Neural cell (in vitro differentiated cells): ENCODE results near the gene GNAI1.

ENCODE experiments used
- EP300 ChIP-seq: fragments of 450-650 bp; conservative IDR thresholded peaks from 2 replicates; pipeline ENCODE4 v1.6.1; 2014; ENCODE audit warnings: antibody characterized with exemption, mild to moderate bottlenecking, moderate library complexity; ENCODE audit not compliant: poor library complexity, severe bottlenecking
- EZH2 ChIP-seq: fragments of 200-600, 300-800 bp; shearing (Covaris generic), sonication (generic); IDR thresholded peaks from 2 replicates; pipeline ENCODE4 v1.6.1; 2014; ENCODE audit warnings: antibody characterized with exemption, low read length, borderline replicate concordance, mild to moderate bottlenecking; ENCODE audit not compliant: insufficient read depth, poor library complexity, severe bottlenecking
- TF ChIP-seq, protein P1 (sequence below): fragments of 450-650 bp; IDR thresholded peaks from 2 replicates; pipeline ENCODE4 v1.5.1; 2014; ENCODE audit warnings: antibody characterized with exemption, mild to moderate bottlenecking, moderate library complexity; ENCODE audit not compliant: poor library complexity, severe bottlenecking
- TF ChIP-seq, protein P2 (sequence below): IDR thresholded peaks from 2 replicates; pipeline ENCODE4 v1.6.1; 2012; ENCODE audit warnings: borderline replicate concordance

DNA sequence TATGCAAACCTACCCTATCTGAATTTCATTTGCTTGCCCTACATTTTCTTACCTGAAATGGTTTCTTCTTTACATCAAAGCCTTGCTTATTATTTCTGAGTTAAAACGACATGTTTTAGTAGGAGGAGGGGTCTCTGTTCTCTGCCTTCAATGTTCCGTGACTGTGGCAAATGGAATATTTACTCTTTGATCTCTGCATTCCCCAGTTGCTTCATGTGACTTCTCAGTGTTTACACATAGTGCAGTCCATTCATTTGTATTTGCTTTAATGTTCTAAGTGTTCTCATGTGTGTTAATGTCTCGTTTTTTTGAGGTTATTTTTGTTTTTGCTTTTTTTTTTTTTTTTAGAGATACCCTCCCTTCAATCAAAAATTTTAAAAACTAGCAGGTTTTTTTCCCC lies 75.8 kb downstream of the GNAI1 start:
- TF ChIP-seq EZH2 (no peak), EP300 (no peak)
- TF ChIP-seq, protein P1, sequence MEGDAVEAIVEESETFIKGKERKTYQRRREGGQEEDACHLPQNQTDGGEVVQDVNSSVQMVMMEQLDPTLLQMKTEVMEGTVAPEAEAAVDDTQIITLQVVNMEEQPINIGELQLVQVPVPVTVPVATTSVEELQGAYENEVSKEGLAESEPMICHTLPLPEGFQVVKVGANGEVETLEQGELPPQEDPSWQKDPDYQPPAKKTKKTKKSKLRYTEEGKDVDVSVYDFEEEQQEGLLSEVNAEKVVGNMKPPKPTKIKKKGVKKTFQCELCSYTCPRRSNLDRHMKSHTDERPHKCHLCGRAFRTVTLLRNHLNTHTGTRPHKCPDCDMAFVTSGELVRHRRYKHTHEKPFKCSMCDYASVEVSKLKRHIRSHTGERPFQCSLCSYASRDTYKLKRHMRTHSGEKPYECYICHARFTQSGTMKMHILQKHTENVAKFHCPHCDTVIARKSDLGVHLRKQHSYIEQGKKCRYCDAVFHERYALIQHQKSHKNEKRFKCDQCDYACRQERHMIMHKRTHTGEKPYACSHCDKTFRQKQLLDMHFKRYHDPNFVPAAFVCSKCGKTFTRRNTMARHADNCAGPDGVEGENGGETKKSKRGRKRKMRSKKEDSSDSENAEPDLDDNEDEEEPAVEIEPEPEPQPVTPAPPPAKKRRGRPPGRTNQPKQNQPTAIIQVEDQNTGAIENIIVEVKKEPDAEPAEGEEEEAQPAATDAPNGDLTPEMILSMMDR, result no peak
- TF ChIP-seq, protein P2, sequence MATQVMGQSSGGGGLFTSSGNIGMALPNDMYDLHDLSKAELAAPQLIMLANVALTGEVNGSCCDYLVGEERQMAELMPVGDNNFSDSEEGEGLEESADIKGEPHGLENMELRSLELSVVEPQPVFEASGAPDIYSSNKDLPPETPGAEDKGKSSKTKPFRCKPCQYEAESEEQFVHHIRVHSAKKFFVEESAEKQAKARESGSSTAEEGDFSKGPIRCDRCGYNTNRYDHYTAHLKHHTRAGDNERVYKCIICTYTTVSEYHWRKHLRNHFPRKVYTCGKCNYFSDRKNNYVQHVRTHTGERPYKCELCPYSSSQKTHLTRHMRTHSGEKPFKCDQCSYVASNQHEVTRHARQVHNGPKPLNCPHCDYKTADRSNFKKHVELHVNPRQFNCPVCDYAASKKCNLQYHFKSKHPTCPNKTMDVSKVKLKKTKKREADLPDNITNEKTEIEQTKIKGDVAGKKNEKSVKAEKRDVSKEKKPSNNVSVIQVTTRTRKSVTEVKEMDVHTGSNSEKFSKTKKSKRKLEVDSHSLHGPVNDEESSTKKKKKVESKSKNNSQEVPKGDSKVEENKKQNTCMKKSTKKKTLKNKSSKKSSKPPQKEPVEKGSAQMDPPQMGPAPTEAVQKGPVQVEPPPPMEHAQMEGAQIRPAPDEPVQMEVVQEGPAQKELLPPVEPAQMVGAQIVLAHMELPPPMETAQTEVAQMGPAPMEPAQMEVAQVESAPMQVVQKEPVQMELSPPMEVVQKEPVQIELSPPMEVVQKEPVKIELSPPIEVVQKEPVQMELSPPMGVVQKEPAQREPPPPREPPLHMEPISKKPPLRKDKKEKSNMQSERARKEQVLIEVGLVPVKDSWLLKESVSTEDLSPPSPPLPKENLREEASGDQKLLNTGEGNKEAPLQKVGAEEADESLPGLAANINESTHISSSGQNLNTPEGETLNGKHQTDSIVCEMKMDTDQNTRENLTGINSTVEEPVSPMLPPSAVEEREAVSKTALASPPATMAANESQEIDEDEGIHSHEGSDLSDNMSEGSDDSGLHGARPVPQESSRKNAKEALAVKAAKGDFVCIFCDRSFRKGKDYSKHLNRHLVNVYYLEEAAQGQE, result no peak
